HepG2 (cell line): ENCODE results near the gene RNF213.

Experiments
- GTF3A ChIP-seq: sonication (generic); formaldehyde crosslinking; conservative IDR thresholded peaks from 2 replicates; pipeline ENCODE4 v1.4.0; 2020; ENCODE audit warnings: mild to moderate bottlenecking, missing genetic modification reagents
- POLR2AphosphoS5 ChIP-seq: IDR thresholded peaks from 2 replicates; pipeline ENCODE4 v1.6.1; 2012; ENCODE audit warnings: low read depth, low read length
- SMARCE1 ChIP-seq: fragments of 450-650 bp; IDR thresholded peaks from 2 replicates; pipeline ENCODE4 v1.6.1; 2017; ENCODE audit warnings: borderline replicate concordance

DNA sequence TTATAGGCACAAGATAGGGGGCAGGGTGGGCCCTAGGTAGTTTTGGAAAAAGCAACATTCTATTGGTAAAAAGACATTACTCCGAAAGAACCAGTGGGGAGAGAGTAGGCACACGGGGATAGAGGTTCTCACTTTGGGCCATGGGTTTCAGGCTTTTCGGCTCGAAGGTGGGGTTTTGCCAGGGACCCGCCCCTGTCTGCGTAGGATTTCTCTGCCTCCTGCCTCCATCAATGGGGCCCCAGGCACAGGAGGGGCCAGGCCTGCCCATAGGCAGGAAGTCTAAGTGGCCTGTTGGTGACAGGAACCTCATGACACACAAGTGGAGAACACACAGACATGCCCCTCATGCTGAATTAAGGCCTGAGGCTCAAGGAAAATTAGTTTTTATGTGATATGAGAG, 57.5 kb downstream of the RNF213 start:
- TF ChIP-seq SMARCE1 (no peak), POLR2AphosphoS5 (no peak), GTF3A (no peak)
